CD4-positive, alpha-beta memory T cell (primary cell): ENCODE results near the gene RNF223. TPM values are rescaled to one million over a fixed set of nuclear protein-coding genes. Genes with fewer than 3 reads are reported as not detected.
"Not testable (repeated sequence)": the region's sequence is repeated elsewhere in the genome, so short reads cannot be mapped to it uniquely, and the experiment has no call there.

Experiments used
- CTCF ChIA-PET: fragments of 350-600 bp; sonication (Branson Sonifier 250); formaldehyde crosslinking; loops from one replicate; lab custom pipeline; 2021; ENCODE audit warnings: inconsistent platforms; ENCODE audit not compliant: partially characterized antibody; lab: Charles Lee
- POLR2A ChIA-PET: fragments of 350-600 bp; sonication (Branson Sonifier 250); formaldehyde crosslinking; loops from one replicate; lab custom pipeline; 2021; ENCODE audit not compliant: partially characterized antibody; lab: Charles Lee
- DNase-seq, 5 donors: peaks; one replicate each; pipeline versions ENCODE4 v3.0.0 to v3.0.0-alpha.2; 2020 to 2022; ENCODE audit warnings: mixed read lengths in 1 of 5
- H3K27ac ChIP-seq: one replicate; pipeline ENCODE4 v1.7.0; 2013; ENCODE audit warnings: low read depth, low read length
- H3K27me3 ChIP-seq: 2 replicates; pipeline ENCODE4 v1.7.0; 2013; ENCODE audit warnings: mild to moderate bottlenecking, low read length, moderate library complexity; ENCODE audit not compliant: insufficient read depth
- H3K36me3 ChIP-seq: 2 replicates; pipeline ENCODE4 v1.7.0; 2013; ENCODE audit warnings: mild to moderate bottlenecking, low read length, moderate library complexity; ENCODE audit not compliant: insufficient read depth
- H3K4me1 ChIP-seq: 2 replicates; pipeline ENCODE4 v1.7.0; 2013; ENCODE audit warnings: mild to moderate bottlenecking, low read length, moderate library complexity; ENCODE audit not compliant: insufficient read depth
- H3K4me3 ChIP-seq, 2 donors: one replicate each; pipeline ENCODE4 v1.7.0; 2013; ENCODE audit warnings: low read length in 2 of 2, mild to moderate bottlenecking in 1 of 2
- H3K9me3 ChIP-seq, 2 donors: one replicate each; pipeline ENCODE4 v1.7.0; 2013; ENCODE audit warnings: low read length in 2 of 2, control low read depth in 1 of 2; ENCODE audit not compliant: control insufficient read depth in 1 of 2
- H3K27ac Mint-ChIP-seq, 7 donors: one replicate each; pipeline ENCODE4 v1.8.0; 2020 to 2021; ENCODE audit warnings: mixed read lengths in 7 of 7, mild to moderate bottlenecking in 6 of 7, inconsistent platforms in 3 of 7, moderate library complexity in 3 of 7
- H3K27me3 Mint-ChIP-seq, 2 donors: one replicate each; pipeline ENCODE4 v1.8.0; 2020 to 2021; ENCODE audit warnings: mixed read lengths in 2 of 2
- H3K36me3 Mint-ChIP-seq, 2 donors: one replicate each; pipeline ENCODE4 v1.8.0; 2020 to 2021; ENCODE audit warnings: mixed read lengths in 2 of 2, inconsistent platforms in 1 of 2, mild to moderate bottlenecking in 1 of 2
- H3K4me1 Mint-ChIP-seq, 4 donors: one replicate each; pipeline ENCODE4 v1.8.0; 2020 to 2021; ENCODE audit warnings: mixed read lengths in 4 of 4, mild to moderate bottlenecking in 1 of 4
- H3K4me3 Mint-ChIP-seq, 8 donors: one replicate each; pipeline ENCODE4 v1.8.0; 2020 to 2021; ENCODE audit warnings: mixed read lengths in 8 of 8, mild to moderate bottlenecking in 7 of 8, moderate library complexity in 6 of 8, inconsistent platforms in 3 of 8
- H3K9me3 Mint-ChIP-seq, 8 donors: one replicate each; pipeline ENCODE4 v1.8.0; 2020 to 2021; ENCODE audit warnings: mixed read lengths in 8 of 8, mild to moderate bottlenecking in 5 of 8, inconsistent platforms in 3 of 8, moderate library complexity in 1 of 8
- intact Hi-C: fragments of 100-400 bp; cut with micrococcal nuclease; formaldehyde crosslinking; loops from one replicate; pipeline ENCODE4 v1.15.1; 2023
- polyA plus RNA-seq, 2 donors: library from polyadenylated mRNA; unstranded; fragments of 300-500 nt; fragmentation: Illumina TruSeq; gene quantifications; one replicate each; pipeline ENCODE4 v1.2.3, GENCODE V29; 2021
- total RNA-seq, 2 experiments: library from RNA; stranded (reverse); gene quantifications; one replicate each; pipeline ENCODE4 v1.2.3, GENCODE V29; 2021

The RNF223 gene
- total and polyA plus RNA-seq, 4 experiments from 2014 or later = not detected

DNA sequence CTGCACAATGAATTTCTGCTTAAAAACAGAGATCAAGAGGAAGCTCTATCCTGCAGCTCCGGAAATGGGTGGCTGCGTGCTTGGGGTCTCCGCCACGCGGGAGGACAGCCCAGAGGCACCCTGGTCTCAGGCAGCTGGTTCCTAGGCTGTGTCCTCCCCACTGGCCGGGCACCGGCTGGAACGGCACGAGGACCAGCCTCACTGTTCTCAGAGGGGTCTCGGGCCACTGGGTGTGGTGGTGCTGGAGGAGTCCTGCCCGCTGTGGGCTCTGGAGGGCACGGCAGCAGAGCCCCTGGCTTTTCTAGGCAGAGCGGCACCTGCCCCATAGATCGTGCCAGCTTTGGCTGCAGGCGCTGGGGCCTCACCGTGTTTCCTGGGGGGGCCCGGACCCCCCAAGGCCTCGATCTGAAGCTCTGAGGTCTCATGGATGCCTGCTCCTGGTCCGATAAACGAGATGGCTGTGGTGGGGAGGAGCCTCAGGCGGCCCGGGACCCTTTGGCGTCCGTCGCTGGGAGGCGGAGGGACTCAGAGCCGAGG is 8.2 kb upstream of the RNF223 start:
- ChIA-PET POLR2A (no interaction called here), CTCF (no interaction called here)
- Mint-ChIP-seq H3K36me3 (peaks cover 0 to 3% of the 10 kb centered on the region in 2 donors), H3K9me3 (no peaks in the 10 kb centered on the region), H3K4me3 (no peak overlapping the region), H3K4me1 (peaks cover 0 to 4% (median 2%) of the 10 kb centered on the region in 4 donors), H3K27ac (no peak overlapping the region), H3K27me3 (no peaks in the 10 kb centered on the region)
- Histone ChIP-seq H3K9me3 (no peaks in the 10 kb centered on the region), H3K4me1 (peaks cover 10% of the 10 kb centered on the region), H3K27ac (no peak overlapping the region), H3K36me3 (no peaks in the 10 kb centered on the region), H3K27me3 (no peaks in the 10 kb centered on the region), H3K4me3 (no peak overlapping the region)
- intact Hi-C loops = no loop called here
- DNase-seq = no peak

DNA sequence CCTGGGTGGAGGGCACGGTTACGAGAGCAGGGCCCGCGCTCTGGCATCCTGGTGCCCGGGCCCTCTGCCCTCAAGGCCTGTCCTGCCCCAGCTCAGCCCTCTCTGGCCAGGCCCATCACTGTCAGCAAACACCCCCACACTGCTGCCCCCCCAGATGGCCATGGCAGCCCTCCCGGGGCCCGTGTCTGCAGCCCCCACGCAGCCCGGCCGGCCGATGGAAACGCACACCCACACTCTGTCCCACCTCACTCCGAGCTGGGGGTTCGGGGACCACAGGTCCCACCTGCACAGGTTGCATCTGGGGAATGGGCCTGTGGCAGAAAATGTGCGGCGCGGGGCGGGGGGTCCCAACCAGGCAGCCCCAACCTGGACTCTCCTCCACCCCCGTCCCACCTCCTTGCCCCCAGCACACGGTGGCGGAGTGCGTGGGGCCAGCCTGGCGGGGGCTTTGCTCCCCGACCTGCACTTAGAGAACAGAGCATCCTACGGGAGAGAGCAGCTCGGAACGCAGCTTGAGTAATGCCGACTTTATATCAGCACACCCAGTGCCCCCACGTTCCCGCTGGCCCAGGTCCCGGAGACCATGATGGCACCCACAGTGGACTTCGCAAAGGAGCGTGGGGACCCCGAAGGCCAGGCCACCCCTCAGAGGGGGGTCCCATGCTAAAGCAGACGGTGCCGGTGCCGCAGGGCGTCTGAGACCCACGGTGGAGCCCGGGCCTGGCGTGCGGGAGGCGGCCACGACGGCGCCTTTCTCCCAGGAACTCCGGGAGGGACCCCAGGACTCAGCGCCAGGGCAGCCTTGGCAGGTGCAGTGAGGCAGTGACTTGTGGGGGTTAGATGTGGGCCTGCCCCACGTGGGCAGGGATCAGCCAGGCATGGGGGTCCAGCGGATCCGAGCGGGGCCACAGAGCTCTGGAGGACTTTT is 7.5 kb upstream of the RNF223 start:
- Mint-ChIP-seq H3K36me3 (peaks cover 0 to 3% of the 10 kb centered on the region in 2 donors), H3K27ac (no peak overlapping the region), H3K27me3 (no peaks in the 10 kb centered on the region), H3K4me3 (no peak overlapping the region), H3K4me1 (peaks cover 0 to 4% (median 2%) of the 10 kb centered on the region in 4 donors), H3K9me3 (no peaks in the 10 kb centered on the region)
- ChIA-PET POLR2A (no interaction called here), CTCF (no interaction called here)
- H3K36me3 ChIP-seq = no peaks in the 10 kb centered on the region
- peaks cover 10% of the 10 kb centered on the region for H3K4me1 ChIP-seq
- no peaks in the 10 kb centered on the region for H3K9me3 ChIP-seq
- no peak overlapping the region for H3K27ac ChIP-seq
- no peak overlapping the region for H3K4me3 ChIP-seq
- no peaks in the 10 kb centered on the region for H3K27me3 ChIP-seq
- DNase-seq = no peak
- intact Hi-C loops = no loop called here

DNA sequence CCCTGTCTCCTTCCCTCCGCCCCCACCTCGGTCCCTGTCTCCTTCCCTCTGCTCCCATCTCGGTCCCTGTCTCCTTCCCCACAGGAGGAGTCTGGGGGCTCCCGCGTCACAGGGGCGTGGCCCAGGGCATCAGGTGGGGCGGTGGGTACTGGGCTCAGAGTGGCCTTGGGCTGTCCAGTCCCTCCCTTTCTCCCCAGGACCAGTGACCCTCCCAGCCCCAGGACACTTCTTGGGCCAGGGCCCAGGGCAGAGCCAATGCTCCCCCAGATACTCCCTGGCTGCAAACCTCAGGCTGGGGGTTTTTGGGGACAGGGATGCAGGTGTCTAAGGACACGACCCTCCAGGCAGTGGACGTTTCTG is 6.8 kb upstream of the RNF223 start:
- H3K27ac Mint-ChIP-seq = no peak overlapping the region
- intact Hi-C loops = no loop called here
- H3K4me1 Mint-ChIP-seq = peaks cover 0 to 4% (median 2%) of the 10 kb centered on the region in 4 donors
- no peaks in the 10 kb centered on the region for H3K27me3 Mint-ChIP-seq
- no peak overlapping the region for H3K27ac ChIP-seq
- no peak for DNase-seq
- H3K9me3 Mint-ChIP-seq = no peaks in the 10 kb centered on the region
- H3K9me3 ChIP-seq = no peaks in the 10 kb centered on the region
- no peaks in the 10 kb centered on the region for H3K36me3 ChIP-seq
- ChIA-PET POLR2A (no interaction called here), CTCF (no interaction called here)
- no peaks in the 10 kb centered on the region for H3K27me3 ChIP-seq
- H3K4me1 ChIP-seq = peaks cover 10% of the 10 kb centered on the region
- H3K4me3 Mint-ChIP-seq = no peak overlapping the region
- peaks cover 0 to 3% of the 10 kb centered on the region in 2 donors for H3K36me3 Mint-ChIP-seq
- H3K4me3 ChIP-seq = no peak overlapping the region

DNA sequence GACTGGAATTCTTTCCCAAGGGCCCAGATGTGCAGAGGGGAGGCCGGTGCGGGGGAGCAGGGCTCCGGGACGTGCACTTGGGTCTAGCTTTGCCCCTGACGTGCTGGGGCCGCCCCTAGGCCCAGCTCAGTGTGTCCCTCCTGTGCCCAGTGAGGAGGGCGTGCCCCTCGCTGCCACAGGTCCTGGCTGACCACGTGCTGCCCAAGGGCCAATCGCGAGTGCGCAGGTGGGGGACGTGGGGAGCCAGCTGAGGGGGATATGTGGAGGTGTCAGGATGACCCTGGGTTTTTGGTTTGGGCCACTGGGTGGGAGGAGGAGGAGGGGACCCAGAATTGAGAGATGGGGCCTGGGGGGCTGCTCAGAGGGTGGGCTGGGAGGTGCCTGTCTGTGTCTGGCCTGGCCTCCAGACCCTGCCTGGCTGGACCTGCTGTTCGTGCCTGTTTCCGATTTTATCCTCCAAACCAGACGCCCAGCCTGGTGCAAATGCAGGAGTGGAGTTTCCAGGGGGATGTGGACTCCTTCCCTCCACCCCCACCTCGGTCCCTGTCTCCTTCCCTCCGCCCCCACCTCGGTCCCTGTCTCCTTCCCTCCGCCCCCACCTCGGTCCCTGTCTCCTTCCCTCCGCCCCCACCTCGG is 6.1 kb upstream of the RNF223 start:
- peaks cover 0 to 3% of the 10 kb centered on the region in 2 donors for H3K36me3 Mint-ChIP-seq
- no peaks in the 10 kb centered on the region for H3K27me3 Mint-ChIP-seq
- H3K36me3 ChIP-seq = no peaks in the 10 kb centered on the region
- intact Hi-C loops = no loop called here
- DNase-seq = no peak
- H3K4me3 ChIP-seq = no peak overlapping the region
- ChIA-PET CTCF (no interaction called here), POLR2A (no interaction called here)
- no peak overlapping the region for H3K27ac Mint-ChIP-seq
- H3K9me3 Mint-ChIP-seq = no peaks in the 10 kb centered on the region
- H3K4me1 Mint-ChIP-seq = peaks cover 0 to 4% (median 2%) of the 10 kb centered on the region in 4 donors
- no peaks in the 10 kb centered on the region for H3K9me3 ChIP-seq
- no peaks in the 10 kb centered on the region for H3K27me3 ChIP-seq
- H3K4me1 ChIP-seq = peaks cover 10% of the 10 kb centered on the region
- peak overlapping the region in 1 of 8 donors; percentile 17 for H3K4me3 Mint-ChIP-seq
- no peak overlapping the region for H3K27ac ChIP-seq

DNA sequence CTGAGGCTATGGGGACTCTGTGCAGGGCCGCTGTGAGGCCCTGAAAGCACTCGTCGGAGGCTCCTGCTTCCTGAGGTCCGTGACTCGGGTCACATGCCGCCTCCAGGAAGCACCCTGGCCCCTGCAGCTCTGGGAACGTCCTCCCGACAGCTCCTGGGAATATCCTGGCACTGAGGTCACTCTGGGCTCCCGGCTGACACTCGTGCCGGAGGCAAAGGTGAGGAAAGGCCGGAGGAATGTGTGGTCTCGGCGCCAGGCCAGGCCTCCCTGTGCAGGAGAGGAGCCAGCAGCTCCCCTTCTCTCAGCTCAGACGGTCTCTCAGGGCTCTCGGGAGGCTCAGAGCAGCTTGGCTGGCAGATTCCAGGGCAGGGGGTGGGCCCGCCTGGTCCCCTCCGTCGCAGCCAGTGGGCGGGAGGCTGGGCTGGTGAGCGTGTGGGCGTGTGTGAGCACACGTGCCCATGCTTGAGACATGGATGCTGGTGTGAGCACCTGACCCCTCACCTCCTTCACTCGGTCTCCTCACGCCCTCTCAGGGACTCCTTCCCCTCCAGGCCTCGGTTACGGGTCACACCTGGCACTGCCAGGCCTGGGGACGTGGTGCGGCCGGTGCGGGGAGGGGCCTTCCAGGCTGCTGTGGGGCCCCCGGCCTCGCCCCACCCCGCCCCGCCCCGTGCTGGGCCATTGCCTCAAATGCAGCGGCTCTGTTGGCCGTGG is 5.5 kb upstream of the RNF223 start:
- H3K27me3 Mint-ChIP-seq = peaks cover 2 to 3% of the 10 kb centered on the region in 2 donors
- H3K9me3 Mint-ChIP-seq = no peaks in the 10 kb centered on the region
- H3K27ac Mint-ChIP-seq = no peak overlapping the region
- no peaks in the 10 kb centered on the region for H3K27me3 ChIP-seq
- peaks cover 0 to 4% (median 2%) of the 10 kb centered on the region in 4 donors for H3K4me1 Mint-ChIP-seq
- no peaks in the 10 kb centered on the region for H3K9me3 ChIP-seq
- no peaks in the 10 kb centered on the region for H3K36me3 ChIP-seq
- ChIA-PET CTCF (no interaction called here), POLR2A (no interaction called here)
- intact Hi-C loops = no loop called here
- peak overlapping the region in 1 of 2 donors; percentile 11 for H3K4me3 ChIP-seq
- H3K36me3 Mint-ChIP-seq = peaks cover 0 to 3% of the 10 kb centered on the region in 2 donors
- no peak overlapping the region for H3K27ac ChIP-seq
- peak overlapping the region in 6 of 8 donors; percentile 24 to 69 (median 41) for H3K4me3 Mint-ChIP-seq
- DNase-seq = peak in 2 of 5 donors; percentile 32 to 50
- peaks cover 10% of the 10 kb centered on the region for H3K4me1 ChIP-seq

DNA sequence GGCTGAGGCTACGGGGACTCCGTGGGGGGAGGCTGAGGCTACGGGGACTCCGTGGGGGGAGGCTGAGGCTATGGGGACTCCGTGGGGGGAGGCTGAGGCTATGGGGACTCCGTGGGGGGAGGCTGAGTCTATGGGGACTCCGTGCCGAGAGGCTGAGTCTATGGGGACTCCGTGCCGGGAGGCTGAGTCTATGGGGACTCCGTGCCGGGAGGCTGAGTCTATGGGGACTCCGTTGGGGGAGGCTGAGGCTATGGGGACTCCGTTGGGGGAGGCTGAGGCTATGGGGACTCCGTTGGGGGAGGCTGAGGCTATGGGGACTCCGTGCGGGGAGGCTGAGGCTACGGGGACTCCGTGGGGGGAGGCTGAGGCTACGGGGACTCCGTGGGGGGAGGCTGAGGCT is 3.3 kb upstream of the RNF223 start:
- H3K4me3 Mint-ChIP-seq, intact Hi-C loops, H3K27ac ChIP-seq, H3K36me3 ChIP-seq, H3K4me1 Mint-ChIP-seq, POLR2A ChIA-PET, H3K27ac Mint-ChIP-seq, H3K4me3 ChIP-seq, DNase-seq, H3K9me3 ChIP-seq, H3K27me3 ChIP-seq, H3K36me3 Mint-ChIP-seq, H3K9me3 Mint-ChIP-seq, CTCF ChIA-PET: not testable (repeated sequence)
- peaks cover 10% of the 10 kb centered on the region for H3K4me1 ChIP-seq
- peaks cover 2 to 11% of the 10 kb centered on the region in 2 donors for H3K27me3 Mint-ChIP-seq
